Measurements from ENCODE around the gene GCN1. TPM values are rescaled to one million over a fixed set of nuclear protein-coding genes. Genes with fewer than 3 reads are reported as not detected.
"Not testable (repeated sequence)": the region's sequence is repeated elsewhere in the genome, so short reads cannot be mapped to it uniquely, and the experiment has no call there.

Gene GCN1
- total RNA-seq, 1 donor from 2014 or later, result 52.4 TPM

- TF ChIP-seq CTCF (IDR thresholded peaks at IDR 0.05; ENCODE audit: insufficient read depth, low read length, severe bottlenecking), result no peak
- H3K27me3 ChIP-seq (ENCODE audit: control insufficient read depth, insufficient read depth, low read length), result no peaks in the 10 kb centered on the region
- H3K4me3 ChIP-seq (ENCODE audit: low read depth, low read length), result no peak overlapping the region
- FAIRE-seq, result no peak
- DNase-seq (ENCODE audit: low read depth), result no peak
- peaks cover 57% of the 10 kb centered on the region for H3K36me3 ChIP-seq (ENCODE audit: control insufficient read depth, insufficient read depth, low read length)
Measured at GRCh38 chr12:120215357-120215735, 20.8 kb upstream of the GCN1 start.

- Histone ChIP-seq H3K36me3 (ENCODE audit: control insufficient read depth, insufficient read depth, low read length) (peaks cover 53% of the 10 kb centered on the region), H3K4me3 (ENCODE audit: low read depth, low read length) (no peak overlapping the region), H3K27me3 (ENCODE audit: control insufficient read depth, insufficient read depth, low read length) (no peaks in the 10 kb centered on the region)
- TF ChIP-seq CTCF (IDR thresholded peaks at IDR 0.05; ENCODE audit: insufficient read depth, low read length, severe bottlenecking), result no peak
- DNase-seq (ENCODE audit: low read depth) (no peak), FAIRE-seq (no peak)
Measured at GRCh38 chr12:120214626-120215356, 20.3 kb upstream of the GCN1 start.

GRCh38 chr12:120213758-120214157, 19.2 kb upstream of the GCN1 start:
- no peak for TF ChIP-seq CTCF (IDR thresholded peaks at IDR 0.05; ENCODE audit: insufficient read depth, low read length, severe bottlenecking)
- peaks cover 44% of the 10 kb centered on the region for H3K36me3 ChIP-seq (ENCODE audit: control insufficient read depth, insufficient read depth, low read length)
- FAIRE-seq, result no peak

GRCh38 chr12:120213182-120213581, 18.7 kb upstream of the GCN1 start:
- H3K27me3 ChIP-seq (ENCODE audit: control insufficient read depth, insufficient read depth, low read length); FAIRE-seq; DNase-seq (ENCODE audit: low read depth); H3K4me3 ChIP-seq (ENCODE audit: low read depth, low read length): not testable (repeated sequence)
- peaks cover 44% of the 10 kb centered on the region for H3K36me3 ChIP-seq (ENCODE audit: control insufficient read depth, insufficient read depth, low read length)

More at GRCh38 chr12:120213758-120214157, 19.2 kb upstream of the GCN1 start:
- no peak overlapping the region for H3K4me3 ChIP-seq (ENCODE audit: low read depth, low read length)
- no peak for DNase-seq (ENCODE audit: low read depth)
- no peaks in the 10 kb centered on the region for H3K27me3 ChIP-seq (ENCODE audit: control insufficient read depth, insufficient read depth, low read length)

- no peaks in the 10 kb centered on the region for H3K27me3 ChIP-seq (ENCODE audit: control insufficient read depth, insufficient read depth, low read length)
Measured at GRCh38 chr12:120212301-120212700, 17.8 kb upstream of the GCN1 start.

GRCh38 chr12:120211904-120212283, 17.4 kb upstream of the GCN1 start:
- FAIRE-seq (no peak), DNase-seq (ENCODE audit: low read depth) (no peak)
- Histone ChIP-seq H3K36me3 (ENCODE audit: control insufficient read depth, insufficient read depth, low read length) (peaks cover 43% of the 10 kb centered on the region), H3K4me3 (ENCODE audit: low read depth, low read length) (no peak overlapping the region), H3K27me3 (ENCODE audit: control insufficient read depth, insufficient read depth, low read length) (no peaks in the 10 kb centered on the region)
- TF ChIP-seq CTCF (IDR thresholded peaks at IDR 0.05; ENCODE audit: insufficient read depth, low read length, severe bottlenecking), result no peak

More at GRCh38 chr12:120212301-120212700, 17.8 kb upstream of the GCN1 start:
- DNase-seq (ENCODE audit: low read depth) (no peak), FAIRE-seq (no peak)
- H3K36me3 ChIP-seq (ENCODE audit: control insufficient read depth, insufficient read depth, low read length), result peaks cover 44% of the 10 kb centered on the region
- TF ChIP-seq CTCF (IDR thresholded peaks at IDR 0.05; ENCODE audit: insufficient read depth, low read length, severe bottlenecking), result no peak
- H3K4me3 ChIP-seq (ENCODE audit: low read depth, low read length), result no peak overlapping the region

Measured in bronchial epithelial cell (primary cell).